A204.1 (cell line): ENCODE measurements around the gene NCK1.
"Not testable (repeated sequence)": the region's sequence is repeated elsewhere in the genome, so short reads cannot be mapped to it uniquely, and the experiment has no call there.

ENCODE experiments used
- FAIRE-seq: peaks from 2 replicates; lab custom pipeline; 2012; peaks lifted over from hg19 to GRCh38; lab: Jason Lieb, UNC

NCK1 gene

DNA sequence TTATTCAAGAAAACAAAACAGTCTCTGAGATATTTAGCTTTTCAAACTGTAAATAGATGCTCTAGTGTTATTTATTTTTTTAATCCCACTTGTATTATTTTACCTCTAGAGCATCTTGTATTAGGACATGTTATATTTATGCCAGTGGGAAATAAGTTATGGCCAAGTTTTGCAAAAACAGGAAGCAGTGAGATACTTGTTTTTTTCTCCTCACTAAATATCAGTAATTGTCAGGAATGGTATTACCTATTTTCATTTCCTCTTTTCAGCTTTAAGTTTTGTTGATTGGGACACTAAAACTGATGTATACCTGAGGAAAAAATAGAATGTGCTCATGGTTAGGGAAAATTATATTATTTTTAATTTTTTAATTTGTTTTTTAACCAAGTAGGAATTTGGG lies 87.1 kb downstream of the NCK1 start:
- FAIRE-seq, result no peak

DNA sequence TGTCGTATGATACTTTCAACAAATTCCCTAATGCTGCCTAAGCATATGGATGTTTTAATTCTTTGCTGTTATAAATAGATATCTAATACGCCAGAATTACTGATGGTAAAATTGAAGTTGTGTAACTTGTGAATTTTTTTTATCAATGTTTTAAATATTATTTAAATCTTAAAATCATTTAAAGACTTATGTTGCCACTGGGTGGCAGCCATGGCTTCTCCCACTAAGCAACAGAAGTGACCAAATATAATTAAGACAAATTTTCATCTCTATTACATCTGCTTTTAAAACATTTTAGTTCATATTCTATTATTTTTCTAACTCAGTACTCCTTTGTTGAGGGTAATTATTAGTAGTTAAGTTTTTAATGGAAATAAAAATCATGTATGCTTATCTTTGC lies 87.7 kb downstream of the NCK1 start:
- FAIRE-seq, result peak; percentile 94

DNA sequence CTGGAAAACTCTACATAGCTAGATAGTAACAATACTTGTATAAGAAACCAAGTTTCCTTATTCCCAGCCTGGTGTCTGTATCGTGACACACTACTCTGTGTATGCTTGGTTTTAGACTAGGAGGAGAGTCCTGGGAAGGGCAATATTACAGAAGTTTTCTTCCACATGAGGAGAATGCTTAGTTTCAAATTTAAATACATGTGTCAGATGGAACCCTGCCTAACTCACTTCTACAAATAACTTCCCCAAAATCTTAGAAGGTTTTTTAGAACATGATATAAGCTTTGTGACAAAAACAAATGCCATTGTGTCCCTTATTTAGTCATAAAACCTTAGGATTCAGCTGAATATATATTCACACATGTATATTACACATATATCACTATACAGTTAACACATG lies 88.6 kb downstream of the NCK1 start:
- no peak for FAIRE-seq

GRCh38 chr3:136952292-136952691 lies 90.3 kb downstream of the NCK1 start:
- FAIRE-seq, result no peak

DNA sequence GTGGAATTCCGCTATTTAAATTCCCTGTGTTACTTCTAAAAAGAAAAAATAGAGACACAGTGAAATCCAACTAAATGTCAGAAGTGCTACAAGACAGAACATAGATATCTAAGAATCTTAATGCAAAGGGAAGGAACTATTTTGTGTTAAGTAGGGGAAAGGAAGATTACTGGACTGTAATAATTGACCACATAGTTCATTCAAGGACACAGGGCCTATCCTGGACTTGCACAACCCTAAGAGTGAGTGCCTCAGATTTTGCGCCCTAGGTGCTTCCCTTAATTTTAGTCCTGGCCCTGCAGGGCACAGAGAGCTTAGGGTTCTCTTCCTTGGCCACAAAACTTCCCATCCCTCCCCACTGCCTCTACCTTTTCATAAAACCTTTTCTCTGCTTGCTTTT lies 92.2 kb downstream of the NCK1 start:
- no peak for FAIRE-seq

- no peak for FAIRE-seq
Observed at GRCh38 chr3:136954980-136955780, 93.2 kb downstream of the NCK1 start.

DNA sequence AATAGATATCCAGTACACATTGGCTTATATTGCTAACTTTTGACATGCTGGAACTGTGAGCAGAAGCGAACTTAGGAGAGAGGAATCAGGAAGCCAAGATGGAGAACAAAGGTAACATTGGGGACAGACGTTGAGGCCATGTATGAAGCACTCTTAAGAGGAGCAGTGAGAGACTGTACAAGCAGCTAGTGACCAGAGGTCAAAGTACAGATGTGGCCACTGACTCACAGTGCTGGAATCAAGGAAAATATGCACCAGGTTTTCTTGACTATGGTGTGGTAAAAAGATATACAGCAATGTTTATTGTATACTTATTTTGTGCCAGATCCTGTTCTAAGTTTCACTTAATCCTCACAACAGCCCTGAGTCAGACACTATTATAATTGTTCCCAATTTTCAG lies 93.8 kb downstream of the NCK1 start:
- FAIRE-seq, result no peak

GRCh38 chr3:136956971-136957370 lies 95.0 kb downstream of the NCK1 start:
- FAIRE-seq, result no peak

GRCh38 chr3:136957751-136958288 lies 95.8 kb downstream of the NCK1 start, which contains the start of gene IL20RB:
TSS of gene IL20RB (plus strand) at chr3:136957983. CDS start at chr3:136958114, 131 bp downstream.
- FAIRE-seq, result no peak

DNA sequence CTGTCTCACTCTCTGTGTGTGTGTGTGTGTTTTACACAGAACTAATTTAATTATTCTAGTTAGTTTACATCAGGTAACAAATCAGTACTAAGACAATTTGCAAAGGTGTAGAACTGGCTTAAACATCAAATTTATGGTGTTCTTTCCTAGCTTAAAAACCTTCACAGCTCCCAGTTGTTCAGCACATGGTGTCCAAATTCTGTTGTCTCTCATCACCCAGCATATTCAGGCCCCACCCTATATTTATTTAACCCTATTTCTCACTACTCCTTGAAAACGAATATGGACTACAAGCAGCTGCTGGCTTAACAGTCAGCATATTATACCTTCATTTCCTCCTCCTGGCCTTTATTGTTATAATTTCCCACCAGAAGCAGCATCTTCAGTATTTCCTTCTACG lies 96.9 kb downstream of the NCK1 start:
- no peak for FAIRE-seq

- no peak for FAIRE-seq
Observed at GRCh38 chr3:136959599-136959998, 97.6 kb downstream of the NCK1 start.

GRCh38 chr3:136960838-136961836 lies 99.1 kb downstream of the NCK1 start:
- FAIRE-seq, result no peak

DNA sequence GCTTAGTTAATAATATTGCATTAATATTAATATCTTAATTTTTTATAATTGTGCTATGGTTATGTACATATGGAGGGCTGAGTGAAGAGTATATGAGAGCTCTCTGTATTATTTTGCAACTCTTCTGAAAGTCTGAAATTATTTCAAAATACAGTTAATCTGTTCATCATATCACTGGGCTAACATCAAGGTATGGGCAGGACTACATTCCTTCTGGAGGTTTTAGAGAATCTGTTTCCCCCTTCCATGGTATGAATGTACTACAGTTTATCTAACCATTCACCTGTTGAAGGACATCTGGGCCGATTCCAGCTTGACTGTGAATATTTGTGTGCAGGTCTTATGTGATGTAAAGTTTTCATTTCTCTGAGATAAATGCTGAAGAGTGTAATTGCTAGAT lies 100.9 kb downstream of the NCK1 start:
- FAIRE-seq, result peak; percentile 16

- not testable (repeated sequence) for FAIRE-seq
Observed at GRCh38 chr3:136969539-136969938, 107.5 kb downstream of the NCK1 start.

DNA sequence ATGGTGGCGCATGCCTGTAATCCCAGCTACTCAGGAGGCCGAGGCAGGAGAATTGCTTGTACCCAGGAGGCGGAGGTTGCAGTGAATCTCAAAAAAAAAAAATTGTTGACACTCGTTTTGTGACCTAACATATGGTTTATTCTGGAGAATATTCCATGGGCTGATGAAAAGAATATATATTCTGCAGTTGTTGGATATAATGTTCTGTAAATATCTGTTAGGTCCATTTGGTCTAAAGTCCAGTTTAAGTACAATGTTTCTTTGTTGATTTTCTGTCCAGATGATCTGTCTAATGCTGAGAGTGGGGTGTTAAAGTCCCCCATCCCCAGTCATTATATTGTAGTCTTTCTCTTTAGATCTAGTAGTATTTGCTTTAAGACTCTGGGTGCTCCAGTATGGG lies 111.3 kb downstream of the NCK1 start:
- FAIRE-seq, result no peak

DNA sequence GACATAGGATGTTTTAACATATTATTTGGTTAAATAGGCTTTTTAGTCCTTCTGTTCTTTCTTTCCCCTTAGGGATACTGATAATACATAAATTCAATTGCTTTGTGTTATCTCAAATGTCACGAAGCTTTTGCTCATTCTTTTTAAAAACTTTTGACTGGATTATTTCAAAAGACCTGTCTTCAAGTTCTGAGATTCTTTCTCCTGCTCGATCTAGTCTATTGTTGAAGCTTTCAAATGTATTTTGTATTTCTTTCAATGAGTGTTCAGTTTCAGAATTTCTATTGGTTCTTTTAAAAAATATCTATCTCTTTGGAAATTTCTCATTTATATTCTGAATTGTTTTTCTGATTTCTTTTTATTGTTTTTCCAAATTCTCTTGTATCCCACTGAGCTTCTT lies 112.7 kb downstream of the NCK1 start:
- peak; percentile 53 for FAIRE-seq

GRCh38 chr3:136979204-136979603 lies 117.2 kb downstream of the NCK1 start:
- FAIRE-seq, result no peak

DNA sequence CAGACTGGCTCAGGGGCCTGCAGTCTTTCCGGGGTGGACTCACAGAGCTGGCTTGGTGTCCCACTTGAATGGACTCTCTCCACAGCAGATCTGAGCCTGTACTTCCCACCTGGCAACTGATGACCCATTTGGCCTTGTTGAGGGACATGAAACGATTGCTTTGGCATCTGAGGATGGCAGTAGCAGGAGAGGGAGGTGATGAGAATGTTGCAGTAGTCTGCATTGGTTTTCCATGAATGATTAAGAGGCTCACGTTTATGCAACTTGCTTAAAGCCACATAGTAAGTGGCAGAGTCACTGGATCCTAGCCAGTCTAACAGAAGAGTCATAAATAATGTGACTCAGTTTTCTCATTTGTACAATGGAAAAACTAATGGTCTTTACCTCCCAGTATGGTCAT lies 117.7 kb downstream of the NCK1 start:
- FAIRE-seq, result no peak

- FAIRE-seq, result no peak
Observed at GRCh38 chr3:136982033-136982432, 120.0 kb downstream of the NCK1 start.

DNA sequence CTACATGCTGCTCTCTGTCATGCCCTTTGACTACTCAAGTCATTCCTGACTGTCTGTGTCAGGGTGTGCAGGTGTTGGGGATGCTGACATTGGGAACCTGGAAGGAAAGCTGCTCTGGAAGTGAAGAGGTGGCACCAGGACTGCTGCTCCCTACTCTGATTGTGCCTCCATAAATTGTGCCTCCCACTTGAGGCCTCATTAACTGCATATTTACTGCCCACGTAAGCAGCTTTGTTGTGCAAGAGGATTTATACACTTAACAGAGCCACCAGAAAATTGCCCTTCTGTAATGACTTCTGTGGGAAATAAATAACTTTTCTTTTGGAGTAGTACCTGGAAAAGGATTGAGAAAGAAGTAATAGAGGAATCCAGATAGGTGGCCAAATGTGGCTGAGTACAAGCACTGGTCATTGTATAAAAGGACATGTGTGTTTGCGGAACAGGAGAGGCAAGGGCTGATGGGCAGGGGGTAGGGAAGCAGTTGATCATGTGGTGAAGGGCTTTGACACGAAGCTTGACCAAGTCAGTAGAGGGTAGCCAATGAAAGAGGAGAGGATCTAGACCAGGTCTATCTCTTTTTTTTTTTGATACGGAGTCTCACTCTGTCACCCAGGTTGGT lies 120.6 kb downstream of the NCK1 start:
- FAIRE-seq, result no peak

DNA sequence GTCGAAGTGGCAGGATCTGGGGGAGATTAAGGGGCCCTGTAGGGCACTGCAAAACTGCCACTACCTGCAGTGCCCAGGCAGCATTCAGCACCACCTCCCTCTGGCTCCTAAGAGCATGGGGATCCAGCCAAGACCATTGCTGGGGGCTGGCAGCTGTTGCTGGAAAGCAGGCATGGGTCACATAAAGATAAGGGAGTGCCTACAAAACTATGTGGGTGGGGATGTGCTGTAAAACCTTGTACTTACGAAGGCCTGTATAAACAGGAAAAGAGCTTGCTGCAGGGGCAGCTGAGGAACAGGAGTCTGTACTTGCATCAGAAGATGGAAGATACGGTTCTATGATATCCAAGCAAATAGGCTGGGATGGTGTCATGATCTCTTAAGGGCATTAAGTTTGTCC lies 122.8 kb downstream of the NCK1 start:
- FAIRE-seq, result no peak

DNA sequence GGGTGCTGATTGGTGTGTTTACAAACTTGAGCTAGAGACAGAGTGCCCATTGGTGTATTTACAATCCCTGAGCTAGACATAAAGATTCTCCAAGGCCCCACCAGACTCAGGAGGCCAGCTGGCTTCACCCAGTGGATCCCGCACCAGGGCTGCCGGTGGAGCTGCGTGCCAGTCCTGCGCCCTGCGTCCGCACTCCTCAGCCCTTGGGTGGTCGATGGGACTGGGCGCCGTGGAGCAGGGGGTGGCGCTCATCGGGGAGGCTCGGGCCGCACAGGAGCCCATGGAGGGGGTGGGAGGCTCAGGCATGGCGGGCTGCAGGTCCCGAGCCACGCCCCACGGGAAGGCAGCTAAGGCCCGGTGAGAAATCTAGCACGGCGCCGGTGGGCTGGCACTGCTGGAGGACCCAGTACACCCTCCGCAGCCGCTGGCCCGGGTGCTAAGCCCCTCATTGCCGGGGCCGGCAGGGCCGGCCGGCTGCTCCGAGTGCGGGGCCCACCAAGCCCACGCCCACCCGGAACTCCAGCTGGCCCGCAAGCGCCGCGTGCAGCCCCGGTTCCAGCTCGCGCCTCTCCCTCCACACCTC lies 125.5 kb downstream of the NCK1 start:
- not testable (repeated sequence) for FAIRE-seq
